ENCODE data around the gene GNLY.
"Not testable (repeated sequence)": the region's sequence is repeated elsewhere in the genome, so short reads cannot be mapped to it uniquely, and the experiment has no call there.

GNLY gene

GRCh38 chr2:85694052-85695025, at the start of gene GNLY:
GNLY (plus strand) TSS chr2:85694358; CDS start chr2:85694419, 61 bp downstream.
- DNase-seq (ENCODE audit: low read depth) = no peak

GRCh38 chr2:85644909-85645308, 49.2 kb upstream of the GNLY start:
- no peak for DNase-seq (ENCODE audit: low read depth)

- no peak for DNase-seq (ENCODE audit: low read depth)
These were observed 48.0 kb upstream of the GNLY start for GRCh38 chr2:85646166-85646565.

GRCh38 chr2:85647823-85648526, 46.2 kb upstream of the GNLY start:
- no peak for DNase-seq (ENCODE audit: low read depth)

GRCh38 chr2:85648619-85649018, 45.5 kb upstream of the GNLY start:
- DNase-seq (ENCODE audit: low read depth) = no peak

GRCh38 chr2:85649201-85650190, 44.7 kb upstream of the GNLY start:
- DNase-seq (ENCODE audit: low read depth) = no peak

GRCh38 chr2:85650456-85650855, 43.7 kb upstream of the GNLY start:
- no peak for DNase-seq (ENCODE audit: low read depth)

- DNase-seq (ENCODE audit: low read depth) = no peak
These were observed 43.1 kb upstream of the GNLY start for GRCh38 chr2:85651097-85651496.

GRCh38 chr2:85652056-85652455, 42.1 kb upstream of the GNLY start:
- no peak for DNase-seq (ENCODE audit: low read depth)

- no peak for DNase-seq (ENCODE audit: low read depth)
These were observed 40.2 kb upstream of the GNLY start for GRCh38 chr2:85653996-85654395.

- no peak for DNase-seq (ENCODE audit: low read depth)
These were observed 38.2 kb upstream of the GNLY start for GRCh38 chr2:85655961-85656417.

GRCh38 chr2:85656468-85656867, 37.7 kb upstream of the GNLY start:
- no peak for DNase-seq (ENCODE audit: low read depth)

- DNase-seq (ENCODE audit: low read depth) = not testable (repeated sequence)
These were observed 36.8 kb upstream of the GNLY start for GRCh38 chr2:85657399-85657798.

- DNase-seq (ENCODE audit: low read depth) = no peak
These were observed 34.7 kb upstream of the GNLY start for GRCh38 chr2:85659324-85659981.

GRCh38 chr2:85660301-85660700, 33.9 kb upstream of the GNLY start:
- DNase-seq (ENCODE audit: low read depth) = not testable (repeated sequence)

- no peak for DNase-seq (ENCODE audit: low read depth)
These were observed 33.4 kb upstream of the GNLY start for GRCh38 chr2:85660725-85661124.

GRCh38 chr2:85661139-85661858, 32.9 kb upstream of the GNLY start:
- no peak for DNase-seq (ENCODE audit: low read depth)

- no peak for DNase-seq (ENCODE audit: low read depth)
These were observed 31.1 kb upstream of the GNLY start for GRCh38 chr2:85662899-85663593.

- DNase-seq (ENCODE audit: low read depth) = no peak
These were observed 30.3 kb upstream of the GNLY start for GRCh38 chr2:85663594-85664565.
